Smooth muscle cell (in vitro differentiated cells): ENCODE measurements around the gene FRRS1. TPM values are rescaled to one million over a fixed set of nuclear protein-coding genes. Genes with fewer than 3 reads are reported as not detected.

Experiments
- DNase-seq: peaks from one replicate; lab custom pipeline; 2025; ENCODE audit not compliant: unreplicated experiment; lab: John Stamatoyannopoulos, UW
- H2AFZ ChIP-seq: fragments of 200-600 bp; sonication (generic); 2 replicates; pipeline ENCODE4 v1.6.0; 2016; ENCODE audit warnings: antibody characterized with exemption, low read depth, mild to moderate bottlenecking
- H3F3A ChIP-seq: fragments of 200-600 bp; sonication (generic); 2 replicates; pipeline ENCODE4 v1.6.0; 2017; ENCODE audit warnings: antibody characterized with exemption, low read depth
- H3K27ac ChIP-seq: fragments of 200-600 bp; sonication (generic); 2 replicates; pipeline ENCODE4 v1.5.1; 2016; ENCODE audit warnings: low read depth, mild to moderate bottlenecking
- H3K27me3 ChIP-seq: fragments of 200-600 bp; sonication (generic); 2 replicates; pipeline ENCODE4 v1.6.1; 2016; ENCODE audit warnings: low read depth, mild to moderate bottlenecking
- H3K36me3 ChIP-seq: fragments of 200-600 bp; sonication (generic); 2 replicates; pipeline ENCODE4 v1.5.1; 2016; ENCODE audit warnings: low read depth
- H3K4me1 ChIP-seq: fragments of 200-600 bp; sonication (generic); 2 replicates; pipeline ENCODE4 v1.5.1; 2016; ENCODE audit warnings: low read depth
- H3K4me2 ChIP-seq: fragments of 200-600 bp; sonication (generic); 2 replicates; pipeline ENCODE4 v1.6.0; 2016; ENCODE audit warnings: mild to moderate bottlenecking
- H3K4me3 ChIP-seq: fragments of 200-600 bp; sonication (generic); 2 replicates; pipeline ENCODE4 v1.5.1; 2016; ENCODE audit warnings: mild to moderate bottlenecking
- H3K79me2 ChIP-seq: fragments of 200-600 bp; sonication (generic); 2 replicates; pipeline ENCODE4 v1.6.0; 2016; ENCODE audit warnings: low read depth, mild to moderate bottlenecking
- H3K9ac ChIP-seq: fragments of 200-600 bp; sonication (generic); 2 replicates; pipeline ENCODE4 v1.6.0; 2016; ENCODE audit warnings: low read depth
- H3K9me3 ChIP-seq: fragments of 200-600 bp; sonication (generic); replicated peaks from 2 replicates; pipeline ENCODE4 v1.5.1; 2016; ENCODE audit warnings: low read depth
- H4K20me1 ChIP-seq: fragments of 200-600 bp; sonication (generic); 2 replicates; pipeline ENCODE4 v1.6.0; 2016; ENCODE audit warnings: low read depth
- WGBS: methylation state at CpG from one replicate; pipeline ENCODE4 v1.1.7; 2016; ENCODE audit warnings: low lambda C conversion rate; 5-methylcytosine and 5-hydroxymethylcytosine counted together
- polyA plus RNA-seq: library from polyadenylated mRNA; unstranded; fragments of >200 nt; fragmentation: Nextera tagmentation; extraction: Ambion mirVana; gene quantifications from 2 replicates; pipeline ENCODE4 v1.2.1, GENCODE V29; 2016
- total RNA-seq: library from RNA; depleted of rRNA; stranded (reverse); fragments of >200 nt; gene quantifications from 2 replicates; pipeline ENCODE4 v1.2.3, GENCODE V29; 2014
- TF ChIP-seq, protein P1 (sequence below): fragments of 200-600 bp; sonication (generic); IDR thresholded peaks from 2 replicates; pipeline ENCODE4 v1.5.1; 2017; ENCODE audit warnings: borderline replicate concordance, mild to moderate bottlenecking, antibody characterized with exemption; ENCODE audit not compliant: insufficient read depth, poor library complexity, severe bottlenecking

The FRRS1 gene
- total and polyA plus RNA-seq, 2 experiments from 2014 or later = 0.79 to 17.0 TPM

DNA sequence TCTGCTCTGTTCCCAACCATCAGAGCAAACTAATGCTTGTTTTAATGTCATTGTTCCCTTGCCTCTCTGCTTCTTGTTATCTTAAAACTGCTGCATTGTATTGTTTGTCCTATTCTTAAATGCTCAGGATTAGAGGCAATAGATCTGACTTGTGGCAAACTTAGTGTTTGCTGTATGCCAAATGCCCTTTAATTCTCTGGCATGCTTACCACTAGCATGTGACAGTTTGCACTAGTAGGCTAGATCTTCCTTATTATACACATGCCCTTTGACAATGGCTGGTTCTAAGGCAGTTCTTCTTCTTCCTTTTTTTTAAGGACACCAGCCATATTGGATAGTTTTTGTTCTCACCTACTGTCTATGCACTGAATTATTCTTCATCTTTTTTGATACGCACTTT is 90.4 kb downstream of the FRRS1 start:
- no peak overlapping the region for H3K4me3 ChIP-seq
- TF ChIP-seq, protein P1, sequence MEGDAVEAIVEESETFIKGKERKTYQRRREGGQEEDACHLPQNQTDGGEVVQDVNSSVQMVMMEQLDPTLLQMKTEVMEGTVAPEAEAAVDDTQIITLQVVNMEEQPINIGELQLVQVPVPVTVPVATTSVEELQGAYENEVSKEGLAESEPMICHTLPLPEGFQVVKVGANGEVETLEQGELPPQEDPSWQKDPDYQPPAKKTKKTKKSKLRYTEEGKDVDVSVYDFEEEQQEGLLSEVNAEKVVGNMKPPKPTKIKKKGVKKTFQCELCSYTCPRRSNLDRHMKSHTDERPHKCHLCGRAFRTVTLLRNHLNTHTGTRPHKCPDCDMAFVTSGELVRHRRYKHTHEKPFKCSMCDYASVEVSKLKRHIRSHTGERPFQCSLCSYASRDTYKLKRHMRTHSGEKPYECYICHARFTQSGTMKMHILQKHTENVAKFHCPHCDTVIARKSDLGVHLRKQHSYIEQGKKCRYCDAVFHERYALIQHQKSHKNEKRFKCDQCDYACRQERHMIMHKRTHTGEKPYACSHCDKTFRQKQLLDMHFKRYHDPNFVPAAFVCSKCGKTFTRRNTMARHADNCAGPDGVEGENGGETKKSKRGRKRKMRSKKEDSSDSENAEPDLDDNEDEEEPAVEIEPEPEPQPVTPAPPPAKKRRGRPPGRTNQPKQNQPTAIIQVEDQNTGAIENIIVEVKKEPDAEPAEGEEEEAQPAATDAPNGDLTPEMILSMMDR = no peak
- no peaks in the 10 kb centered on the region for H3K27me3 ChIP-seq
- H3K4me1 ChIP-seq = no peaks in the 10 kb centered on the region
- H3K9ac ChIP-seq = no peak overlapping the region
- no peak overlapping the region for H2AFZ ChIP-seq
- DNase-seq = no peak
- no peak overlapping the region for H3K27ac ChIP-seq
- no peak overlapping the region for H3K4me2 ChIP-seq
- H3K9me3 ChIP-seq = no peaks in the 10 kb centered on the region
- WGBS = 100% methylated on average over 1 of the region's 1 CpG
- no peaks in the 10 kb centered on the region for H3F3A ChIP-seq
- no peaks in the 10 kb centered on the region for H3K36me3 ChIP-seq
- no peaks in the 10 kb centered on the region for H3K79me2 ChIP-seq
- no peaks in the 10 kb centered on the region for H4K20me1 ChIP-seq

DNA sequence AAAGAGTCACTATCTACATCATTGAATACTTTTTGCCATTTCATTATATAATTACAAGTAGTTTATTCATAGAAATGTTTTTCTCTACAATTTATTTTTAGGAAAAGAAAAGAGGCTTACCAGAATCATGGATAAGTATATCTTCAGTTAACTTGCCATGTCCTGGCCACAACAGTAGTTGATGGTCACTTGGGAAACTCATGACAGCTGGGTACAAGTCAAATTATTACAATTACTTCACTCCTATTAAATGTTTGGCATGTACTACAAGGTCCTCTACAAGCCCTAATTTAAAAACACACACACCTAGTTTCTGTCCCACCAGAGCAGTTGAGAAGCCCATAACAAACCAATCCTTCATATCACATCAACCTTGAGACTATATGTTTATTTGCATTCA is 91.1 kb downstream of the FRRS1 start:
- H3F3A ChIP-seq = no peaks in the 10 kb centered on the region
- no peak for DNase-seq
- no peak overlapping the region for H3K9ac ChIP-seq
- no peak overlapping the region for H3K4me2 ChIP-seq
- no peaks in the 10 kb centered on the region for H3K36me3 ChIP-seq
- H3K4me3 ChIP-seq = no peak overlapping the region
- no peaks in the 10 kb centered on the region for H3K27me3 ChIP-seq
- H4K20me1 ChIP-seq = no peaks in the 10 kb centered on the region
- H3K27ac ChIP-seq = no peak overlapping the region
- no peak overlapping the region for H2AFZ ChIP-seq
- H3K79me2 ChIP-seq = no peaks in the 10 kb centered on the region
- TF ChIP-seq, protein P1 = no peak
- H3K4me1 ChIP-seq = no peaks in the 10 kb centered on the region
- no peaks in the 10 kb centered on the region for H3K9me3 ChIP-seq

DNA sequence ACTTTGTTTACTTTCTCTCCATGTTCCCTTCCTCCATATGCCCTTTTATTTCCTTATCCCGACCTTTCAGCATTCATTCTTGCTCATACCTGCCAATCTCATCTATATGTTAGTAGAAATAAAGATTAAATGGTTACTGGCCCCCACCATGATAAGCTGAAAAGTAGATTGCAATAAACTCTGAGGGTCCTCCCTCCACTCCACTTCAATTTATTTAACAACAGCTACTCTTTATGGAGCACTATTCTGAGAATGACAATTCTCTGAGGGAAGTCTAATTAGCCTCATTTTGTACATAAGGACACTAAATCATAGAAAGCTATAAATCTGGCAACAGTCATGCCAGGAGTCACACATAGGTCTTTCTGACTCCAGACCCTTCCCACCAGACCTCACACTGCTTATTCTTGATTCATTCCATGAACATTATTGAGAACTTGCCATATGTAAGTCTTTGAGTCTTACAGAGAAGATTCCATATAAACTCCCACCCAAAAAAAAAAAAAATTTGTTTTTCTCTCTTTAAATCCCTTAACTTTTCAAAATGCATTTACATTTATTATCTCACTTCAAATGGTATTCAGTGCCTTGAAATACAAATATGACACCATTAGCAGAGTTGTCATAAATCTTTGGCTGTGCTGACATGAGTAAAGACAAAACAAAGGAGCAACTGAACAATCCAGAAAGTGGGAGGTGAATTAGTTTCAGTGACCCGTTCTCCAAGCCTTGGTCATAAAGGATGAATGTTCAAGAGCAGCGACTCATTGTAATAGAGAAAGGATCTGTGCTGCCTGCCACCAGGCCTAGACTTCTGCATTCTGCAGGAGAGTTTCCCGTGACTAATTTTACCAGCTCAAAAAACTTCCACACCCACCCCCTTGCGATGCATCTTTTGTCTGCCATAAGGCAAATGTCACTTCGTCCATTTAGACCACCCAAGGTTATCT is 92.0 kb downstream of the FRRS1 start:
- no peak overlapping the region for H3K4me2 ChIP-seq
- TF ChIP-seq, protein P1 = no peak
- DNase-seq = no peak

DNA sequence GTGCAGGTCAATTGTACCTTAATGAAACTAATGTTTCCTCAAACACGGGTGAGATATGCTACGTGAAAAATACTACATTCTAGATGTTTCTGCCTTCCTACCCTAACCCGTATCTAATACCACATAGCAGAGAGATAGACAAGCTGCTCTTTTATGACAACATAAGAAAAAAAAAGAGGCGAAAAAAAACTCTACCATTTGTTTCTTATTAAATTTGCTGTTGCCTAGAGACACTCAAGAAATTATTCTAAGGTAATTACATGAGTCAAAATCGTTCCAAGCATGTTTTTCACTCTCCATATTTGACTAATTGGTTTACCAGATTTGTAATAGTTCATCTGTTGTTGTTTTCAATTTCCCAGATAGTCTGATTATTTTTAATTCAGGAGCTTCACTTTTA is 93.1 kb downstream of the FRRS1 start:
- Histone ChIP-seq H3K27me3 (no peaks in the 10 kb centered on the region), H3K27ac (no peak overlapping the region), H3K4me2 (no peak overlapping the region), H3K9ac (no peak overlapping the region), H3K36me3 (no peaks in the 10 kb centered on the region), H3K79me2 (no peaks in the 10 kb centered on the region), H3K9me3 (no peaks in the 10 kb centered on the region), H3F3A (no peaks in the 10 kb centered on the region), H3K4me3 (no peak overlapping the region), H2AFZ (no peak overlapping the region), H3K4me1 (no peaks in the 10 kb centered on the region), H4K20me1 (no peaks in the 10 kb centered on the region)
- WGBS = 93% methylated on average over 5 of the region's 5 CpGs
- DNase-seq = no peak
- TF ChIP-seq, protein P1 = no peak

More for the DNA sequence above, 92.0 kb downstream of the FRRS1 start:
- 65% methylated on average over 6 of the region's 6 CpGs for WGBS
- H3K9me3 ChIP-seq = no peaks in the 10 kb centered on the region
- H4K20me1 ChIP-seq = no peaks in the 10 kb centered on the region
- no peaks in the 10 kb centered on the region for H3F3A ChIP-seq
- no peaks in the 10 kb centered on the region for H3K4me1 ChIP-seq
- H3K27me3 ChIP-seq = no peaks in the 10 kb centered on the region
- H3K9ac ChIP-seq = no peak overlapping the region
- H3K36me3 ChIP-seq = no peaks in the 10 kb centered on the region
- H2AFZ ChIP-seq = no peak overlapping the region
- no peaks in the 10 kb centered on the region for H3K79me2 ChIP-seq
- H3K27ac ChIP-seq = no peak overlapping the region
- no peak overlapping the region for H3K4me3 ChIP-seq
